SU-DHL-6 (cell line): ENCODE measurements around the gene THSD4.

Experiments used
- CTCF ChIP-seq: fragments of 200-600 bp; sonication (generic); IDR thresholded peaks from one replicate; pipeline ENCODE4 v1.5.1; 2017; ENCODE audit warnings: antibody characterized with exemption, mild to moderate bottlenecking, low read length, moderate library complexity; ENCODE audit not compliant: insufficient read depth, poor library complexity, severe bottlenecking
- EZH2phosphoT487 ChIP-seq: fragments of 200-600 bp; sonication (generic), shearing (Covaris generic); conservative IDR thresholded peaks from 2 replicates; pipeline ENCODE4 v1.6.1; 2018; ENCODE audit warnings: mild to moderate bottlenecking, antibody characterized with exemption, low read length, moderate library complexity, mixed read lengths

GRCh38 chr15:71754660-71755059 lies 639.4 kb downstream of the THSD4 start:
- no peak for TF ChIP-seq CTCF
- TF ChIP-seq EZH2phosphoT487 = no peak
